ENCODE data around the gene GTPBP3.

GRCh38 chr19:17357724-17358123 is 20.4 kb downstream of the GTPBP3 start:
- TF ChIP-seq CTCF (IDR thresholded peaks at IDR 0.05 in 4 of 5, conservative IDR thresholded peaks at IDR 0.05 in 1 of 5): no peak
- TF ChIP-seq POLR2A (IDR thresholded peaks at IDR 0.05): no peak
